Measurements from ENCODE around the gene B3GNT5. TPM values are rescaled to one million over a fixed set of nuclear protein-coding genes. Genes with fewer than 3 reads are reported as not detected.
A peak's percentile ranks its signal among the peaks of the same experiment; 100 is the strongest.

Gene B3GNT5
- total and polyA plus RNA-seq, 2 donors (not counting 3 experiments of a cell fraction or from before 2014, with no cell fraction given): 4.1 to 25.6 TPM

DNA sequence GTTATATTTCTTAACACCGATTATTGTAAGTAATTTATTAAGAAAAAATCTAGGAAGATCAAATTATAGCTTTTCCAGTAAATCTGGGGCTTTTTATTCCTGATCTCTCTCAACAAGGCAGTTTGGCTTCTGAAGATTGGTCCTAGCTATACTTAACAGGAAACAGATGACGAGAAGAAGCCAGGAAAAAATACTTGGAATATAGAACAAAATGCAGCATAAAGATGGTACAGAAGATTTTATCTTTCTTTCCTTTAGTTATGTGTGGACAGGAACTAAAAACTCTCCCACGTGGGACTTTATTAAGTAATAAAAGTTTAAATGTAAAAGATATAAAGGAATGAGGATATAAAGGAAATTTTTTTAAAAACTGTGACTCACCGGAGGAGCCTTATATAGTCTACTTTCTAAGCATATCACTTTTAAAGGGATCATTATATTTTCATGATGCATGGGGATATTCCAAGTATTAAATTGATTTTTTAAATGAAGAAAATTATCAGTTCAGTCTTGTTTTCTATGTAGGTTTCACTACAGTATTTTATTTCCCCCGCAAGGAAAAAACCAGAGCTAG, 8.2 kb downstream of the B3GNT5 start:
- Histone ChIP-seq H3K4me1 (ENCODE audit: control insufficient read depth, extremely low read depth, insufficient read depth, low read length) (peaks cover 16% of the 10 kb centered on the region), H3K9me3 (replicated peaks; ENCODE audit: control insufficient read depth, insufficient read depth, low read length) (no peaks in the 10 kb centered on the region), H3K9ac (replicated peaks; ENCODE audit: extremely low read depth, insufficient read depth, low read length) (no peak overlapping the region), H3K4me2 (ENCODE audit: insufficient read depth, low read length) (no peak overlapping the region), H3K27ac (ENCODE audit: insufficient read depth, low read depth, low read length) (no peak overlapping the region), H2AFZ (ENCODE audit: low read depth, low read length) (no peak overlapping the region), H3K27me3 (ENCODE audit: control insufficient read depth in 2 of 2, insufficient read depth in 2 of 2, low read length in 2 of 2) (no peaks in the 10 kb centered on the region), H3K9me1 (replicated peaks; ENCODE audit: control insufficient read depth, extremely low read depth, insufficient read depth, low read length) (no peaks in the 10 kb centered on the region), H3K79me2 (ENCODE audit: control insufficient read depth, insufficient read depth, low read length) (peaks cover 45% of the 10 kb centered on the region), H3K4me3 (replicated peaks in 1 of 3; ENCODE audit: insufficient read depth in 1 of 3, low read depth in 1 of 3, low read length in 3 of 3) (no peak overlapping the region), H3K36me3 (ENCODE audit: control insufficient read depth in 2 of 2, extremely low read depth in 1 of 2, insufficient read depth in 2 of 2, low read length in 2 of 2) (no peaks in the 10 kb centered on the region), H4K20me1 (replicated peaks; ENCODE audit: control insufficient read depth, extremely low read depth, insufficient read depth, low read length) (no peaks in the 10 kb centered on the region)
- ChIA-PET POLR2A (no interaction called here), CTCF (interaction anchor here (0.8 to 3.1 kb wide), 6 partner anchors 8 to 121 kb away, joined by 3 to 11 read pairs (median 6); partner anchors contain the start of gene B3GNT5)
- BruUV-seq (replicated peaks): no TSS peak
- DNase-seq (ENCODE audit: low read depth, low spot score) (peak; percentile 55), FAIRE-seq (peak; percentile 55)
- no peak for TF ChIP-seq GATA2 (IDR thresholded peaks at IDR 0.05; ENCODE audit: insufficient read depth, insufficient read length, low read depth, low read length)
- TF ChIP-seq MYC (IDR thresholded peaks at IDR 0.05; ENCODE audit: low read depth, low read length): no peak
- TF ChIP-seq MAX (IDR thresholded peaks at IDR 0.05; ENCODE audit: insufficient read depth, insufficient read length): no peak
- no peak for TF ChIP-seq POLR2A (IDR thresholded peaks at IDR 0.05; ENCODE audit: low read depth, low read length)
- TF ChIP-seq POLR2AphosphoS5 (IDR thresholded peaks at IDR 0.05; ENCODE audit: insufficient read depth, low read depth, low read length): no peak
- TF ChIP-seq JUN (IDR thresholded peaks at IDR 0.05; ENCODE audit: borderline replicate concordance, insufficient read depth, insufficient read length, low read depth): no peak
- no peak for TF ChIP-seq FOS (IDR thresholded peaks at IDR 0.05; ENCODE audit: borderline replicate concordance, insufficient read depth, low read length)
- no peak for TF ChIP-seq EZH2 (IDR thresholded peaks at IDR 0.05; ENCODE audit: borderline replicate concordance, low read depth, low read length, severe bottlenecking)
- TF ChIP-seq CTCF (IDR thresholded peaks at IDR 0.05; ENCODE audit: extremely low read depth in 1 of 2, insufficient read depth in 1 of 2, low read depth in 1 of 2, low read length in 2 of 2): no peak
- intact Hi-C loops (cut with micrococcal nuclease) (no loop called here), dilution Hi-C loops (cut with MboI; ENCODE audit: extremely low pct_ligation_motif_present, low sequenced_read_pairs) (no loop called here)
